UCSD-AML1 (cell line): Measurements from ENCODE around the gene RAB3IP.
"Not testable (repeated sequence)": the region's sequence is repeated elsewhere in the genome, so short reads cannot be mapped to it uniquely, and the experiment has no call there.

ENCODE experiments used
- DNase-seq: peaks from one replicate; lab custom pipeline; 2025; ENCODE audit not compliant: unreplicated experiment; lab: John Stamatoyannopoulos, UW

Gene RAB3IP

GRCh38 chr12:69834147-69834546 is 95.5 kb downstream of the RAB3IP start:
- no peak for DNase-seq

- no peak for DNase-seq
Observed at GRCh38 chr12:69834576-69834975, 95.9 kb downstream of the RAB3IP start.

DNA sequence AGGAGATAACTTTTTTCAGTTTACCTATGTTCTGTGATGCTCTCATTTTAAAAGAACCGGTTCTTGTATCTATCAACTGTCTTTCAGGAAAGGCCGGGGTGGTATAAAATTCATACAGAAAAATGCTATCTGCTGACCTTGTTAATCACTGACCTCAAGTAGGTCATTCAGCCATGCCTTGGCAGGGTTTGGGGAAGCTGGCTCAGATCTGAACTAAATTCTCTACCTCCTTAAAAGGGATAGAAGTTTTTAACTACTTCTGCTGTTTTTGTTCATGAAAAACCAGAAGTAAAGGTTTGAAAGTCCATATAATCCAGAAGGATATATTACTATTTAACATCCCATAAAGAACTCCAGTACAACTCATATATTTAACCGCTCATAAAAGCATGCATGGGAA is 96.4 kb downstream of the RAB3IP start:
- no peak for DNase-seq

DNA sequence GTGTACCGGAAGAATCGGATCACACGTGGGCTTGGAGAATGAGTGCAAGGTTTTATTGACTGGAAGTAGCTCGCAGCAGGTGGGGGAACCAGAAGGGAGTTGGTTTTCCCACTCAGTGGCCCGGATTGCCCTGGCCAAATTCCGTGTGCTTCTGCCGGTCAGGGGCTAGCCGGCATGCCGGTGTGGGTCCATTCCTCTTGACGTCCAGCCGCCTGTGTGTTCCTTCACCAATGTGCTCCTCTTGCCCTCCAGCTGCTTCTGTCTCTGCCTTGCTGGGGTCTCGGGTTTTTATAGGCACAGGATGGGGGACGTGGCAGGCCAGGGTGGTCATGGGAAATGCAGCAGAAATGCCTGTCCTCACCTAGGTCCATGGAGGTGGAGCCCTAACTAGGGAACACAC is 97.4 kb downstream of the RAB3IP start:
- DNase-seq: no peak

DNA sequence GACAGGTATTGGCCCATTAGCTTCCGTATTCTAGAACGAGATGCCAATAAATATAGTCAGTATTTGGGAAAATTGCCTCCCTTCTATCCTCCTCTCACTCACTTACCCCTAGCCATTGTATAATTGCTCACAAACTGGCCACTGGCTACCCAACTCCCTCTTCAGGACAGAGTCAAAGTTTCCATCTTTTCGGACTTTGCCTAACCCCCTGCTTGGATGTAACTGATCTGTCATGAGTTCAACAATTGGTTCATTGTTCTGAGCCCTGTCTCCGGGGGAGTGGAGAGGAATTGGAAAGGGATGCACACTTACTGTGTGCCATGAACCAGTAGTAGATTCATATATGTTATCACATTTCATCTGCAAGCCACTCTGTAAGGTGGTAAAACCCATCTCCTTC is 98.5 kb downstream of the RAB3IP start:
- no peak for DNase-seq

- no peak for DNase-seq
Observed at GRCh38 chr12:69837657-69838415, 99.2 kb downstream of the RAB3IP start.

GRCh38 chr12:69840727-69841126 is 102.1 kb downstream of the RAB3IP start:
- no peak for DNase-seq

DNA sequence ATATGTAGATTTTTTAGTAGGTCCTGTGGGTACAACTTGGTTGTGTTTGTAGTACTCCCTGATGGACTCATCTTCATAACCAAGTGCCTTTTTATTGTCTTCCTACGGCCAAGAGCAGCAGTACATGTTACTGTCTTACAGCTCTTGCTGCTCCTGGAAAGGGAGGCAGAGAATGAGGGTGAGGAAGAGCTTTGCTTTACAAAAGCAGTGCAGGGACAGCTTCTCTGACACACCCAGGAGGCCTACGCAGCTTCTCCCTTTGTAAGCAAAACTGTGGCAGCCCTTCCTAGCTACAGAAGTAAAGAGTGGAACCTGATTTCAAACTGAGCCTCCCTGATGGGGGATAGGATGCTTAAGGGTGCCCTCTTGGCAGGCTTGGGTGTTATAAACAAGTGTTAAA is 104.9 kb downstream of the RAB3IP start:
- DNase-seq: no peak

DNA sequence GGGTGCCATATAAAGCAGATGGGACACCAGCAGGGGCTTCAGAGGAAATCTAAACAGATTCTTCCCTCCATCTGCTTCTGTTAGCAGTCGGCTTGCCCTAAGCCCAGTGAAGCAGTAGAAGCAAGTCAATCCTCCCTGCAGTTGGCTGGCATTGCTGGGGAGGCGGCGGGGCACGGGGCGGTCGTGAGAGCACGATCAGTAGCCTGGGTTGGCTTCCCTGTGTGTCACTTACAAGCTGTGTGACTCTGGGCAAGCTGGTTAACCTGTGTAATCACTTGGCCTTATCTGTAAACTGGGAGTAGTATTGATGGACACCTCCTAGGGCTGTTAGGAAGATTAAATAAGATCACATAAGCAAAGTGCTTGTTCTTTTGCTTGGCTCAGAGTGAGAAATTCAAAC is 105.8 kb downstream of the RAB3IP start:
- DNase-seq: no peak

DNA sequence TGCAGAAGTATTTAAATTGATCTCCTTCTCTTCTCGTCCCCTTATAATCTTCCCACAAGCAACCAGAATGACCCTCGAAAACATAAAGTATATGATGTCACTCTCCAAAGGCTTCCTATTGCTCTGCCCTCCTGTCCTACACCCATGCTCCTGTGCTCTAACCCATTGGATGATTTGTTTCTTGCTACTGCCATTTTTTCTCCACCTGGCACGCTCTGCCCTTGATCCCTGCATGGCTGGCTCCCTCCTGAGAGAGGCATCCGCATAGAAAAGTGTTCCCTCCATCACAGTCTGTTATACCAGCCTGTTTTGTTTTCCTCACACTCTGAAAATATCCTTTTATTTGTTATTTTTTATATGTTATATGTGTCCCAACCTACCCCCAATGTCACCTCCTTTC is 106.2 kb downstream of the RAB3IP start:
- no peak for DNase-seq

- DNase-seq: no peak
Observed at GRCh38 chr12:69846976-69847375, 108.3 kb downstream of the RAB3IP start.

DNA sequence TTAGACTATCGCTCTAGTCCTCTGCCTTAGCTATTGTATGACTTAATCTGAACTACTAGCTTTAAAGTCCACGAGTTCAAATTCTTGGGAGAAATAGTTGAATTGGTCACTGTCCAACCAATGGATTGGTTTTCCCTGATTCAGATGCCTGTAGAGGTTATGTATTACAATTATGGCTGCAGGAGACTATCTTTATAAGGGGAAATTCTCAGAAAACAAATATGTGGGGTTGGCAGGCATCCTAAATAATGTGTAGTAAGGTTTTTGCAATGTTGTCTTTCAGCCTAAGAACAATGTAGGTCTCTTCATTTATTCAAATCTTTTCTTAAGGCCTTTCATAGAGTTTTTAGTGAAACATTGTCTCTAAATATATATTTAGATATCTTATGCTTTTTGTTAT is 113.3 kb downstream of the RAB3IP start:
- no peak for DNase-seq

DNA sequence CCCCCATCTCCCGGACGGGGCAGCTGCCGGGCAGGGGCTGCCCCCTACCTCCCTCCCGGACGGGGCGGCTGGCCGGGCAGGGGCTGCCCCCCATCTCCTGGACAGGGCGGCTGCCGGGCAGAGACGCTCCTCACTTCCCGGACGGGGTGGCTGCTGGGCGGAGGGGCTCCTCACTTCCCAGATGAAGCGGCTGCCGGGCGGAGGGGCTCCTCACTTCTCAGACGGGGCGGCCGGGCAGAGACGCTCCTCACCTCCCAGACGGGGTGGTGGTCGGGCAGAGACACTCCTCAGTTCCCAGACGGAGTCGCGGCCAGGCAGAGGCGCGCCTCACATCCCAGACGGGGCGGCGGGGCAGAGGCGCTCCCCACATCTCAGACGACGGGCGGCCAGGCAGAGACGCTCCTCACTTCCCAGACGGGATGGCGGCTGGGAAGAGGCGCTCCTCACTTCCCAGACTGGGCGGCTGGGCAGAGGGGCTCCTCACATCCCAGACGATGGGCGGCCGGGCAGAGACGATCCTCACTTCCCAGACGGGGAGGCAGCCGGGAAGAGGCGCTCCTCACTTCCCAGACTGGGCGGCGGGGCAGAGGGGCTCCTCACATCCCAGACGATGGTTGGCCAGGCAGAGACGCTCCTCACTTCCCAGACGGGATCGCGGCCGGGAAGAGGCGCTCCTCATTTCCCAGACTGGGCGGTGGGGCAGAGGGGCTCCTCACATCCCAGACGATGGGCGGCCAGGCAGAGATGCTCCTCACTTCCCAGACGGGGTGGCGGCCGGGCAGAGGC is 114.7 kb downstream of the RAB3IP start:
- not testable (repeated sequence) for DNase-seq

DNA sequence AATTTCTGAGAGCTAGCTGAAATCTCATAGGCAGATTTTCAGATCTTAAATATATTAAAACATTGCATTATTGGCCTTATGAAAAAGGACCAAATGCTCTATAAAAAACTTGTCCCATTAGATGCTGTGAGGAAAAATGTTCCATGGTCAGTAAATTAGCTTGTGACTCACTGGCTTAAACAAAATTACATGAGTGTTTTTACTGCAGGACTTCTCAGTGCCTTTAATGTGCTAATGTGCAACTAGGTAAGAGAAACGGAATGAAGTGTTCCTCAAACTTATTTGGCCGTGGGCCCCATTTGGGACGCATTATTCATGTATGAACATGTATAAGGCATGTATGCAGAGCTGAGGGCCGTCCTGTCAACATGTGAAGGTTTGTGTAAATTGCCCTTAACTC is 128.0 kb downstream of the RAB3IP start:
- no peak for DNase-seq

GRCh38 chr12:69868695-69869094 is 130.0 kb downstream of the RAB3IP start:
- no peak for DNase-seq

GRCh38 chr12:69872804-69873203 is 134.1 kb downstream of the RAB3IP start:
- no peak for DNase-seq
